PC-9 (cell line): ENCODE data around the gene LMCD1. TPM values are rescaled to one million over a fixed set of nuclear protein-coding genes. Genes with fewer than 3 reads are reported as not detected.

Experiments
- BruUV-seq: library from RNA; stranded (reverse); fragments of 400-500 nt; replicated peaks from 2 replicates; lab custom pipeline; 2021; lab: Mats Ljungman, UMichigan
- CTCF ChIA-PET: fragments of 300-600 bp; sonication (Branson Sonifier 250); formaldehyde crosslinking; loops from one replicate; lab custom pipeline; 2022; ENCODE audit warnings: antibody characterized with exemption; lab: Charles Lee
- POLR2A ChIA-PET: fragments of 300-600 bp; sonication (Branson Sonifier 250); formaldehyde crosslinking; loops from one replicate; lab custom pipeline; 2022; ENCODE audit warnings: antibody characterized with exemption; ENCODE audit not compliant: unreplicated experiment; lab: Charles Lee
- DNase-seq, 2 experiments: peaks; one replicate each; pipeline versions ENCODE4 v3.0.0 to v3.0.0-alpha.2; 2015 to 2022; ENCODE audit warnings: mixed read lengths in 1 of 2
- H2AFZ ChIP-seq: fragments of 200-600 bp; sonication (generic); 2 replicates; pipeline ENCODE4 v1.8.1; 2017; ENCODE audit warnings: antibody characterized with exemption
- H3F3A ChIP-seq: fragments of 200-600 bp; sonication (generic); 2 replicates; pipeline ENCODE4 v1.8.1; 2017; ENCODE audit warnings: antibody characterized with exemption, mild to moderate bottlenecking, low read depth; ENCODE audit not compliant: insufficient read depth
- H3K27ac ChIP-seq: fragments of 200-600 bp; sonication (generic); 2 replicates; pipeline ENCODE4 v1.6.1; 2016; ENCODE audit warnings: mixed run types
- H3K27me3 ChIP-seq: fragments of 200-600 bp; sonication (generic); 2 replicates; pipeline ENCODE4 v1.6.1; 2016; ENCODE audit warnings: low read depth, mixed run types; ENCODE audit not compliant: insufficient read depth
- H3K36me3 ChIP-seq: fragments of 200-600 bp; sonication (generic); 2 replicates; pipeline ENCODE4 v1.6.1; 2016; ENCODE audit warnings: low read depth, mixed run types
- H3K4me1 ChIP-seq: fragments of 200-600 bp; sonication (generic); replicated peaks from 2 replicates; pipeline ENCODE4 v1.6.1; 2016; ENCODE audit warnings: mixed run types; ENCODE audit not compliant: insufficient read depth
- H3K4me2 ChIP-seq: fragments of 200-600 bp; sonication (generic); 2 replicates; pipeline ENCODE4 v1.6.1; 2017; ENCODE audit warnings: mixed run types
- H3K4me3 ChIP-seq: fragments of 200-600 bp; sonication (generic); 2 replicates; pipeline ENCODE4 v1.6.1; 2016; ENCODE audit warnings: mixed run types
- H3K79me2 ChIP-seq: fragments of 200-600 bp; sonication (generic); 2 replicates; pipeline ENCODE4 v1.6.1; 2017; ENCODE audit warnings: low read depth, mixed run types
- H3K9me2 ChIP-seq: fragments of 200-600 bp; sonication (generic); 2 replicates; pipeline ENCODE4 v1.8.1; 2017; ENCODE audit warnings: mild to moderate bottlenecking; ENCODE audit not compliant: insufficient read depth
- H3K9me3 ChIP-seq: fragments of 200-600 bp; sonication (generic); 2 replicates; pipeline ENCODE4 v1.8.1; 2016; ENCODE audit warnings: low read depth; ENCODE audit not compliant: insufficient read depth
- H4K20me1 ChIP-seq: fragments of 200-600 bp; sonication (generic); 2 replicates; pipeline ENCODE4 v1.8.1; 2017; ENCODE audit not compliant: insufficient read depth
- CTCF ChIP-seq: fragments of 200-600 bp; sonication (generic); conservative IDR thresholded peaks from 2 replicates; pipeline ENCODE4 v1.6.1; 2017; ENCODE audit warnings: mixed run types, antibody characterized with exemption, mild to moderate bottlenecking, moderate library complexity
- EZH2 ChIP-seq: fragments of 200-600 bp; sonication (generic); IDR thresholded peaks from 2 replicates; pipeline ENCODE4 v1.8.0; 2017; ENCODE audit warnings: antibody characterized with exemption, low read depth
- intact Hi-C: fragments of 100-400 bp; cut with micrococcal nuclease; formaldehyde crosslinking; loops from one replicate; pipeline ENCODE4 v1.10.0; 2022; ENCODE audit not compliant: unreplicated experiment
- total RNA-seq: library from RNA; stranded (reverse); gene quantifications from 2 replicates; pipeline ENCODE4 v1.2.3, GENCODE V29; 2021

The LMCD1 gene
- total RNA-seq, 1 experiment from 2014 or later = 10.3 TPM

- no TSS peak for BruUV-seq
- no peaks in the 10 kb centered on the region for H3K79me2 ChIP-seq
- no peak overlapping the region for H3K4me3 ChIP-seq
- ChIA-PET POLR2A (interaction anchor here (0.5 kb wide), 1 partner anchor 9 kb away, joined by 6 read pairs; no protein-coding TSS in a partner anchor), CTCF (no interaction called here)
- H3F3A ChIP-seq = no peaks in the 10 kb centered on the region
- H3K4me1 ChIP-seq = peaks cover 17% of the 10 kb centered on the region
- no peak overlapping the region for H3K27ac ChIP-seq
- H3K9me2 ChIP-seq = no peaks in the 10 kb centered on the region
- H3K27me3 ChIP-seq = no peaks in the 10 kb centered on the region
- no peak for DNase-seq
- no peak overlapping the region for H3K4me2 ChIP-seq
- H2AFZ ChIP-seq = no peak overlapping the region
- TF ChIP-seq EZH2 = no peak
- TF ChIP-seq CTCF = no peak
- H3K9me3 ChIP-seq = no peaks in the 10 kb centered on the region
- intact Hi-C loops = no loop called here
- no peaks in the 10 kb centered on the region for H3K36me3 ChIP-seq
- H4K20me1 ChIP-seq = no peaks in the 10 kb centered on the region
Measured at GRCh38 chr3:8573342-8573926, 71.8 kb downstream of the LMCD1 start.

- no peaks in the 10 kb centered on the region for H3F3A ChIP-seq
- H3K4me3 ChIP-seq = no peak overlapping the region
- DNase-seq = no peak
- POLR2A ChIA-PET = interaction anchor here (0.5 kb wide), 1 partner anchor 8 kb away, joined by 6 read pairs; no protein-coding TSS in a partner anchor
- intact Hi-C loops = no loop called here
- no peak overlapping the region for H3K4me2 ChIP-seq
- CTCF ChIA-PET = no interaction called here
- no peak overlapping the region for H2AFZ ChIP-seq
- no peak overlapping the region for H3K27ac ChIP-seq
- no peaks in the 10 kb centered on the region for H3K9me3 ChIP-seq
- BruUV-seq = no TSS peak
- TF ChIP-seq CTCF (no peak), EZH2 (no peak)
- H3K9me2 ChIP-seq = no peaks in the 10 kb centered on the region
- no peaks in the 10 kb centered on the region for H4K20me1 ChIP-seq
- H3K27me3 ChIP-seq = no peaks in the 10 kb centered on the region
- no peaks in the 10 kb centered on the region for H3K79me2 ChIP-seq
- no peaks in the 10 kb centered on the region for H3K36me3 ChIP-seq
- peaks cover 17% of the 10 kb centered on the region for H3K4me1 ChIP-seq
Measured at GRCh38 chr3:8574040-8574669, 72.5 kb downstream of the LMCD1 start.

GRCh38 chr3:8574670-8575322 is 73.2 kb downstream of the LMCD1 start:
- H3K36me3 ChIP-seq = no peaks in the 10 kb centered on the region
- CTCF ChIA-PET = no interaction called here
- POLR2A ChIA-PET = no interaction called here

More at GRCh38 chr3:8574670-8575322, 73.2 kb downstream of the LMCD1 start:
- Histone ChIP-seq H4K20me1 (no peaks in the 10 kb centered on the region), H3K27me3 (no peaks in the 10 kb centered on the region), H3K4me2 (no peak overlapping the region), H3F3A (no peaks in the 10 kb centered on the region), H3K4me1 (peaks cover 17% of the 10 kb centered on the region), H3K9me2 (no peaks in the 10 kb centered on the region), H2AFZ (no peak overlapping the region), H3K27ac (no peak overlapping the region), H3K9me3 (no peaks in the 10 kb centered on the region), H3K79me2 (no peaks in the 10 kb centered on the region), H3K4me3 (no peak overlapping the region)
- BruUV-seq = no TSS peak
- intact Hi-C loops = no loop called here
- TF ChIP-seq EZH2 = no peak
- no peak for TF ChIP-seq CTCF
- DNase-seq = no peak
